GM18868 (cell line): ENCODE data around the gene CACNA1H.
"Not testable (repeated sequence)": the region's sequence is repeated elsewhere in the genome, so short reads cannot be mapped to it uniquely, and the experiment has no call there.

ENCODE experiments used
- ATAC-seq: cut with Tn5 transposase; IDR thresholded peaks from one replicate; pipeline ENCODE4 v1.9.1; 2021; ENCODE audit warnings: mild to moderate bottlenecking, moderate library complexity; ENCODE audit not compliant: unreplicated experiment

CACNA1H gene

GRCh38 chr16:1262210-1262845, 109.4 kb downstream of the CACNA1H start:
- no peak for ATAC-seq

GRCh38 chr16:1262846-1263221, 109.9 kb downstream of the CACNA1H start:
- ATAC-seq: no peak

- ATAC-seq: no peak
Measured at GRCh38 chr16:1263591-1264344, 110.9 kb downstream of the CACNA1H start.

- ATAC-seq: no peak
Measured at GRCh38 chr16:1264345-1265089, 111.6 kb downstream of the CACNA1H start.

GRCh38 chr16:1265090-1265630, 112.3 kb downstream of the CACNA1H start:
- no peak for ATAC-seq

- no peak for ATAC-seq
Measured at GRCh38 chr16:1265826-1266225, 112.9 kb downstream of the CACNA1H start.

- ATAC-seq: not testable (repeated sequence)
Measured at GRCh38 chr16:1269418-1269817, 116.5 kb downstream of the CACNA1H start.

GRCh38 chr16:1271380-1271723, 118.4 kb downstream of the CACNA1H start:
- ATAC-seq: no peak
